ENCODE data around the gene KCNV2. TPM values are rescaled to one million over a fixed set of nuclear protein-coding genes. Genes with fewer than 3 reads are reported as not detected.
"Not testable (repeated sequence)": the region's sequence is repeated elsewhere in the genome, so short reads cannot be mapped to it uniquely, and the experiment has no call there.

The KCNV2 gene
- total RNA-seq = not detected
- long read RNA-seq = 0 reads

- no peak for DNase-seq
- ATAC-seq = no peak
- intact Hi-C loops (cut with micrococcal nuclease) = no loop called here
These were observed at the start of gene KCNV2 for GRCh38 chr9:2717385-2717784. Gene KCNV2 (plus strand): TSS chr9:2717510. CDS start chr9:2717740, 230 bp downstream.

- DNase-seq = no peak
- intact Hi-C loops (cut with micrococcal nuclease) = no loop called here
- ATAC-seq = no peak
These were observed 44.1 kb upstream of the KCNV2 start for GRCh38 chr9:2673161-2673560.

GRCh38 chr9:2674141-2674824, 43.0 kb upstream of the KCNV2 start:
- ATAC-seq = no peak
- intact Hi-C loops (cut with micrococcal nuclease) = no loop called here

GRCh38 chr9:2675834-2676233, 41.5 kb upstream of the KCNV2 start:
- intact Hi-C loops (cut with micrococcal nuclease) = no loop called here
- ATAC-seq = no peak
- no peak for DNase-seq

More at GRCh38 chr9:2674141-2674824, 43.0 kb upstream of the KCNV2 start:
- DNase-seq = no peak

GRCh38 chr9:2676466-2676865, 40.8 kb upstream of the KCNV2 start:
- no peak for DNase-seq
- intact Hi-C loops (cut with micrococcal nuclease) = no loop called here
- ATAC-seq = no peak

- intact Hi-C loops (cut with micrococcal nuclease) = no loop called here
- ATAC-seq (peak; percentile 83), DNase-seq (no peak)
These were observed 39.1 kb upstream of the KCNV2 start for GRCh38 chr9:2677915-2678889.

GRCh38 chr9:2679011-2679410, 38.3 kb upstream of the KCNV2 start:
- ATAC-seq = no peak

GRCh38 chr9:2681981-2682380, 35.3 kb upstream of the KCNV2 start:
- ATAC-seq (no peak), DNase-seq (no peak)
- intact Hi-C loops (cut with micrococcal nuclease) = no loop called here

More at GRCh38 chr9:2679011-2679410, 38.3 kb upstream of the KCNV2 start:
- intact Hi-C loops (cut with micrococcal nuclease) = no loop called here
- DNase-seq = no peak

- no peak for DNase-seq
- intact Hi-C loops (cut with micrococcal nuclease) = no loop called here
- ATAC-seq = no peak
These were observed 30.4 kb upstream of the KCNV2 start for GRCh38 chr9:2686911-2687310.

- ATAC-seq (peak; percentile 82), DNase-seq (no peak)
- intact Hi-C loops (cut with micrococcal nuclease) = no loop called here
These were observed 28.7 kb upstream of the KCNV2 start for GRCh38 chr9:2688636-2689035.

GRCh38 chr9:2691212-2691611, 26.1 kb upstream of the KCNV2 start:
- ATAC-seq (no peak), DNase-seq (no peak)
- intact Hi-C loops (cut with micrococcal nuclease) = no loop called here

GRCh38 chr9:2691626-2692025, 25.7 kb upstream of the KCNV2 start:
- ATAC-seq = no peak
- intact Hi-C loops (cut with micrococcal nuclease) = no loop called here
- DNase-seq = no peak

GRCh38 chr9:2693056-2693455, 24.3 kb upstream of the KCNV2 start:
- ATAC-seq = peak; percentile 22
- DNase-seq = no peak
- intact Hi-C loops (cut with micrococcal nuclease) = no loop called here

GRCh38 chr9:2697492-2697891, 19.8 kb upstream of the KCNV2 start:
- DNase-seq (no peak), ATAC-seq (no peak)
- intact Hi-C loops (cut with micrococcal nuclease) = no loop called here

GRCh38 chr9:2700398-2700797, 16.9 kb upstream of the KCNV2 start:
- ATAC-seq (no peak), DNase-seq (no peak)
- intact Hi-C loops (cut with micrococcal nuclease) = no loop called here

- DNase-seq (no peak), ATAC-seq (no peak)
- intact Hi-C loops (cut with micrococcal nuclease) = no loop called here
These were observed 16.3 kb upstream of the KCNV2 start for GRCh38 chr9:2700909-2701550.

- DNase-seq (no peak), ATAC-seq (no peak)
- intact Hi-C loops (cut with micrococcal nuclease) = no loop called here
These were observed 12.8 kb upstream of the KCNV2 start for GRCh38 chr9:2704504-2704903.

- ATAC-seq; intact Hi-C loops (cut with micrococcal nuclease); DNase-seq: not testable (repeated sequence)
These were observed 10.1 kb upstream of the KCNV2 start for GRCh38 chr9:2707256-2707655.

GRCh38 chr9:2709645-2710101, 7.6 kb upstream of the KCNV2 start:
- ATAC-seq (no peak), DNase-seq (no peak)

GRCh38 chr9:2711716-2712115, 5.6 kb upstream of the KCNV2 start:
- intact Hi-C loops (cut with micrococcal nuclease) = no loop called here
- DNase-seq (no peak), ATAC-seq (no peak)

More at GRCh38 chr9:2709645-2710101, 7.6 kb upstream of the KCNV2 start:
- intact Hi-C loops (cut with micrococcal nuclease) = no loop called here
